HG03460 (cell line): ENCODE results near the gene SPRY4.
"Not testable (repeated sequence)": the region's sequence is repeated elsewhere in the genome, so short reads cannot be mapped to it uniquely, and the experiment has no call there.

Source experiments
- ATAC-seq: cut with Tn5 transposase; IDR thresholded peaks from one replicate; pipeline ENCODE4 v1.9.1; 2021; ENCODE audit not compliant: unreplicated experiment

SPRY4 gene

GRCh38 chr5:142264084-142264483, 60.7 kb downstream of the SPRY4 start:
- not testable (repeated sequence) for ATAC-seq

GRCh38 chr5:142263346-142263745, 61.5 kb downstream of the SPRY4 start:
- no peak for ATAC-seq

- no peak for ATAC-seq
Observed at GRCh38 chr5:142262683-142263082, 62.1 kb downstream of the SPRY4 start.
